Neural progenitor cell (in vitro differentiated cells): ENCODE data around the gene PKD2L2. TPM values are rescaled to one million over a fixed set of nuclear protein-coding genes. Genes with fewer than 3 reads are reported as not detected.

Experiments used
- DNase-seq: peaks from one replicate; pipeline ENCODE4 v3.0.0-alpha.2; 2016; ENCODE audit warnings: low spot score
- H2AFZ ChIP-seq: fragments of 200-600 bp; sonication (generic); replicated peaks from 2 replicates; pipeline ENCODE4 v1.6.1; 2016; ENCODE audit warnings: antibody characterized with exemption
- H3F3A ChIP-seq: fragments of 200-600 bp; sonication (generic); 2 replicates; pipeline ENCODE4 v1.6.1; 2016; ENCODE audit warnings: antibody characterized with exemption, low read depth
- H3K27ac ChIP-seq: fragments of 200-600 bp; sonication (generic); 2 replicates; pipeline ENCODE4 v1.5.1; 2016; ENCODE audit warnings: mild to moderate bottlenecking
- H3K27me3 ChIP-seq: fragments of 200-600 bp; sonication (generic); 2 replicates; pipeline ENCODE4 v1.6.1; 2016; ENCODE audit warnings: mild to moderate bottlenecking, moderate library complexity
- H3K36me3 ChIP-seq: fragments of 200-600 bp; sonication (generic); 2 replicates; pipeline ENCODE4 v1.5.1; 2016
- H3K4me1 ChIP-seq: fragments of 200-600 bp; sonication (generic); 2 replicates; pipeline ENCODE4 v1.6.1; 2016; ENCODE audit warnings: mixed run types
- H3K4me2 ChIP-seq: fragments of 200-600 bp; sonication (generic); 2 replicates; pipeline ENCODE4 v1.6.1; 2016
- H3K4me3 ChIP-seq: fragments of 200-600 bp; sonication (generic); 2 replicates; pipeline ENCODE4 v1.5.1; 2016
- H3K79me2 ChIP-seq: fragments of 200-600 bp; sonication (generic); 2 replicates; pipeline ENCODE4 v1.6.1; 2016; ENCODE audit warnings: low read depth
- H3K9ac ChIP-seq: fragments of 200-600 bp; sonication (generic); 2 replicates; pipeline ENCODE4 v1.6.1; 2016
- H3K9me3 ChIP-seq: fragments of 200-600 bp; sonication (generic); 2 replicates; pipeline ENCODE4 v1.5.1; 2016; ENCODE audit warnings: low read depth
- H4K20me1 ChIP-seq: fragments of 200-600 bp; sonication (generic); 2 replicates; pipeline ENCODE4 v1.6.1; 2016; ENCODE audit warnings: low read depth
- H3K27ac Mint-ChIP-seq: 3 replicates; pipeline ENCODE4 v1.8.0; 2021; ENCODE audit warnings: mixed read lengths
- H3K27me3 Mint-ChIP-seq: 2 replicates; pipeline ENCODE4 v1.8.0; 2022; ENCODE audit warnings: low read depth, mild to moderate bottlenecking, inconsistent platforms, moderate library complexity, mixed read lengths; ENCODE audit not compliant: insufficient read depth
- H3K36me3 Mint-ChIP-seq: 3 replicates; pipeline ENCODE4 v1.8.0; 2021; ENCODE audit warnings: mixed read lengths
- H3K4me1 Mint-ChIP-seq: 3 replicates; pipeline ENCODE4 v1.8.0; 2021; ENCODE audit warnings: mixed read lengths
- H3K4me3 Mint-ChIP-seq: 3 replicates; pipeline ENCODE4 v1.8.0; 2021; ENCODE audit warnings: mild to moderate bottlenecking, moderate library complexity, mixed read lengths
- H3K9me3 Mint-ChIP-seq: 3 replicates; pipeline ENCODE4 v1.8.0; 2020; ENCODE audit warnings: mixed read lengths
- EZH2 ChIP-seq: fragments of 200-600 bp; sonication (generic); IDR thresholded peaks from 2 replicates; pipeline ENCODE4 v1.6.1; 2017; ENCODE audit warnings: antibody characterized with exemption, mild to moderate bottlenecking, moderate library complexity
- EZH2phosphoT487 ChIP-seq: fragments of 200-600 bp; sonication (generic); IDR thresholded peaks from 2 replicates; pipeline ENCODE4 v1.6.1; 2017; ENCODE audit warnings: antibody characterized with exemption
- total RNA-seq: library from RNA; depleted of rRNA; stranded (reverse); fragments of >200 nt; gene quantifications from 2 replicates; pipeline ENCODE4 v1.2.3, GENCODE V29; 2015; ENCODE audit warnings: low replicate concordance
- TF ChIP-seq, protein P1 (sequence below): fragments of 200-600 bp; sonication (generic); IDR thresholded peaks from 2 replicates; pipeline ENCODE4 v1.5.1; 2017; ENCODE audit warnings: antibody characterized with exemption, mild to moderate bottlenecking

The PKD2L2 gene
- total RNA-seq, 1 donor from 2014 or later: not detected

DNA sequence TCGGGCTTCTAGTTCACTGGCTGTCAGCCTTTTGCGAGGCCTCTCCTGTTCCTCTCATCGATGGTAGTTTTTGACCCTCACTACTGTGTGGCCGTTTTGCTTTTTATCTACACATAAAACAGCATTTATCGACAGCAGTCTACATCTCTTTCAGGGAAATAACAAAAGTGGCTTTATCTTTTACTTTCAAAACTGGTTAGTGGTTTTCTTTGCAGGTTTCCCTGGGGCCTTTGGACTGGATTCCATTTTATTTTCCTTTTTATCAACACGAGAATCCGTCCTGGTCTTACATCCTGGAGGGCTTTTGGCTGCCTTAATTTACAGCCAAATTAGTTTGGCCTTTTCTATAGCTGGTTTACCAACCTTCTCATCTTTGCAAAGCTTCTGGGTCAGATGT lies 793 bp upstream of the PKD2L2 start:
- Histone ChIP-seq H3K36me3 (no peaks in the 10 kb centered on the region), H3F3A (peaks cover 13% of the 10 kb centered on the region), H4K20me1 (no peaks in the 10 kb centered on the region), H3K4me1 (peaks cover 8% of the 10 kb centered on the region), H3K27ac (peak overlapping the region; percentile 51), H2AFZ (peak overlapping the region; percentile 91), H3K4me3 (peak overlapping the region; percentile 6), H3K4me2 (peak overlapping the region; percentile 20), H3K79me2 (no peaks in the 10 kb centered on the region), H3K27me3 (no peaks in the 10 kb centered on the region), H3K9me3 (no peaks in the 10 kb centered on the region), H3K9ac (no peak overlapping the region)
- peaks cover 19% of the 10 kb centered on the region for H3K4me1 Mint-ChIP-seq
- peak overlapping the region; percentile 34 for H3K4me3 Mint-ChIP-seq
- DNase-seq: peak; percentile 8
- H3K36me3 Mint-ChIP-seq: no peaks in the 10 kb centered on the region
- no peak for TF ChIP-seq EZH2phosphoT487
- H3K9me3 Mint-ChIP-seq: no peaks in the 10 kb centered on the region
- H3K27ac Mint-ChIP-seq: peak overlapping the region; percentile 92
- no peaks in the 10 kb centered on the region for H3K27me3 Mint-ChIP-seq

DNA sequence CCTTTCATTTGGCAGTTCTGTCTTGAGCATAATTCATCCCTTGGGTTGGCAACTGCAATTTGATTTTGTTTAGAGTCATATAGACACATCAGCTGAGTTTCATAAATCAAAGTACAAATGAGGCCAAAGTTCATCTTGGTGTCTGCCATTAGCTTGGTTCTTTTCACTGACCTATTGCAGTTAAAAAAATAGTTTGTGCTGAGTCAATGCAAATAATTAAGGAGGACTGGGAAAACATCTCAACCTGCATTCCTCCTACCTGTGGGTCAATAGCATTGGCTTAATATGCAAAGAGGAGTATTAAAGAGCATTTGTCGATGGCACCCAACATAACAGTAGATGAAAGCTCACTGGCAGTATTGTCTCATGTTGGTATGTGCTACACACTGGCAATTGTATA lies 1.6 kb downstream of the PKD2L2 start:
- Histone ChIP-seq H3K4me1 (peaks cover 8% of the 10 kb centered on the region), H2AFZ (no peak overlapping the region), H3K27ac (no peak overlapping the region), H3K36me3 (no peaks in the 10 kb centered on the region), H3K9me3 (no peaks in the 10 kb centered on the region), H3K79me2 (no peaks in the 10 kb centered on the region), H4K20me1 (no peaks in the 10 kb centered on the region), H3K27me3 (no peaks in the 10 kb centered on the region), H3K9ac (no peak overlapping the region), H3F3A (peaks cover 13% of the 10 kb centered on the region), H3K4me2 (no peak overlapping the region), H3K4me3 (no peak overlapping the region)
- no peaks in the 10 kb centered on the region for H3K27me3 Mint-ChIP-seq
- H3K4me3 Mint-ChIP-seq: no peak overlapping the region
- H3K4me1 Mint-ChIP-seq: peaks cover 19% of the 10 kb centered on the region
- H3K36me3 Mint-ChIP-seq: no peaks in the 10 kb centered on the region
- H3K9me3 Mint-ChIP-seq: no peaks in the 10 kb centered on the region
- no peak overlapping the region for H3K27ac Mint-ChIP-seq
- TF ChIP-seq, protein P1, sequence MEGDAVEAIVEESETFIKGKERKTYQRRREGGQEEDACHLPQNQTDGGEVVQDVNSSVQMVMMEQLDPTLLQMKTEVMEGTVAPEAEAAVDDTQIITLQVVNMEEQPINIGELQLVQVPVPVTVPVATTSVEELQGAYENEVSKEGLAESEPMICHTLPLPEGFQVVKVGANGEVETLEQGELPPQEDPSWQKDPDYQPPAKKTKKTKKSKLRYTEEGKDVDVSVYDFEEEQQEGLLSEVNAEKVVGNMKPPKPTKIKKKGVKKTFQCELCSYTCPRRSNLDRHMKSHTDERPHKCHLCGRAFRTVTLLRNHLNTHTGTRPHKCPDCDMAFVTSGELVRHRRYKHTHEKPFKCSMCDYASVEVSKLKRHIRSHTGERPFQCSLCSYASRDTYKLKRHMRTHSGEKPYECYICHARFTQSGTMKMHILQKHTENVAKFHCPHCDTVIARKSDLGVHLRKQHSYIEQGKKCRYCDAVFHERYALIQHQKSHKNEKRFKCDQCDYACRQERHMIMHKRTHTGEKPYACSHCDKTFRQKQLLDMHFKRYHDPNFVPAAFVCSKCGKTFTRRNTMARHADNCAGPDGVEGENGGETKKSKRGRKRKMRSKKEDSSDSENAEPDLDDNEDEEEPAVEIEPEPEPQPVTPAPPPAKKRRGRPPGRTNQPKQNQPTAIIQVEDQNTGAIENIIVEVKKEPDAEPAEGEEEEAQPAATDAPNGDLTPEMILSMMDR: no peak
- no peak for TF ChIP-seq EZH2
- no peak for TF ChIP-seq EZH2phosphoT487
- DNase-seq: no peak

DNA sequence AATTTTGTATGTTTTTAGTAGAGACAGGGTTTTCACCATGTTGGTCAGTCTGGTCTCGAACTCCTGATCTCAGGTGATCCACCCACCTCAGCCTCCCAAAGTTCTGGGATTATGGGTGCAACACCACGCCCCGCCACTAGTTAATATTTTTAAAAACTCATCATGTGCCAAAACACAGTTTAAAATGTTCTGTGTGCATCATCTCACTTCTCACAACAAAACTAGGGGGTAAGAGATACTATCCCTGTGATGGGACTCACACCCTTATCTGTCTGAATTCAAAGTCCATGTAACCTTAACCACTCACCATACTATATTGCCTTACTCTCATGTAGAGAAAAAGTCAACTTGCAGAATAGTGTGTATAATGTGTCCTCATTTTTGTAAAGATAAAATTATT lies 2.6 kb downstream of the PKD2L2 start:
- Histone ChIP-seq H3K36me3 (no peaks in the 10 kb centered on the region), H3K9ac (no peak overlapping the region), H3K27me3 (no peaks in the 10 kb centered on the region), H3K9me3 (no peaks in the 10 kb centered on the region), H3K27ac (no peak overlapping the region), H3K79me2 (no peaks in the 10 kb centered on the region), H2AFZ (no peak overlapping the region), H3K4me2 (no peak overlapping the region), H3K4me3 (no peak overlapping the region), H4K20me1 (no peaks in the 10 kb centered on the region), H3F3A (peaks cover 13% of the 10 kb centered on the region), H3K4me1 (peaks cover 8% of the 10 kb centered on the region)
- H3K27me3 Mint-ChIP-seq: no peaks in the 10 kb centered on the region
- no peak overlapping the region for H3K4me3 Mint-ChIP-seq
- H3K4me1 Mint-ChIP-seq: peaks cover 16% of the 10 kb centered on the region
- TF ChIP-seq, protein P1: peak; percentile 28
- no peak for TF ChIP-seq EZH2phosphoT487
- H3K27ac Mint-ChIP-seq: no peak overlapping the region
- no peak for DNase-seq
- no peaks in the 10 kb centered on the region for H3K9me3 Mint-ChIP-seq
- H3K36me3 Mint-ChIP-seq: no peaks in the 10 kb centered on the region

DNA sequence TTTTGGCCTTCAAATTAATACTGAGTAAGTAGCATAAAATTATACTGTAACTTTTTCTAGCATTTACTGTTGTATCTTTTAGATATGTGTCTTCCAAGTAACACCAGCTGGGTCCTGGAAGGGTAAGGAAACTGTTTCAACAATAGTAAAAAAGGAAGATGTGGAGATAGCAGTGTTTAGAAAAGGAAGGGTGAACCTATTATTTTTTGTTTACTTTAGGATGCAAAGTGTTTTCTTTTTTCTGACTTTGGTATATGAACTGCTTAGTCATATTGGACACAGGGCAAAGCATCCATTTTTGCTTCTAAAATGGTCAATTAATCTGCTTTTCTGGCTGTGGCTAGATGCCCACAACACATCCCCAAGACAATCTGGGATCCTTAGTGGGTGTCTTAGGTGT lies 5.3 kb downstream of the PKD2L2 start:
- H3K9me3 Mint-ChIP-seq: no peaks in the 10 kb centered on the region
- H3F3A ChIP-seq: no peaks in the 10 kb centered on the region
- TF ChIP-seq EZH2: no peak
- TF ChIP-seq EZH2phosphoT487: no peak
- TF ChIP-seq, protein P1: no peak
- no peaks in the 10 kb centered on the region for H3K36me3 Mint-ChIP-seq
- H3K27me3 ChIP-seq: no peaks in the 10 kb centered on the region
- no peaks in the 10 kb centered on the region for H3K27me3 Mint-ChIP-seq
- H3K4me2 ChIP-seq: no peak overlapping the region
- H3K4me3 ChIP-seq: no peak overlapping the region
- H3K9me3 ChIP-seq: no peaks in the 10 kb centered on the region
- no peaks in the 10 kb centered on the region for H3K4me1 ChIP-seq
- no peaks in the 10 kb centered on the region for H4K20me1 ChIP-seq
- no peaks in the 10 kb centered on the region for H3K4me1 Mint-ChIP-seq
- H3K9ac ChIP-seq: no peak overlapping the region
- H3K27ac Mint-ChIP-seq: no peak overlapping the region
- DNase-seq: no peak
- H3K79me2 ChIP-seq: no peaks in the 10 kb centered on the region
- no peak overlapping the region for H2AFZ ChIP-seq
- no peak overlapping the region for H3K4me3 Mint-ChIP-seq
- no peaks in the 10 kb centered on the region for H3K36me3 ChIP-seq
- no peak overlapping the region for H3K27ac ChIP-seq
